Measurements from ENCODE around the gene TOMM5. TPM values are rescaled to one million over a fixed set of nuclear protein-coding genes. Genes with fewer than 3 reads are reported as not detected.

TOMM5 gene
- total and polyA plus RNA-seq, 2 of the 13 experiments (the other 11 are each of a cell fraction or from before 2014, with no cell fraction given), result 147 to 315 TPM

DNA sequence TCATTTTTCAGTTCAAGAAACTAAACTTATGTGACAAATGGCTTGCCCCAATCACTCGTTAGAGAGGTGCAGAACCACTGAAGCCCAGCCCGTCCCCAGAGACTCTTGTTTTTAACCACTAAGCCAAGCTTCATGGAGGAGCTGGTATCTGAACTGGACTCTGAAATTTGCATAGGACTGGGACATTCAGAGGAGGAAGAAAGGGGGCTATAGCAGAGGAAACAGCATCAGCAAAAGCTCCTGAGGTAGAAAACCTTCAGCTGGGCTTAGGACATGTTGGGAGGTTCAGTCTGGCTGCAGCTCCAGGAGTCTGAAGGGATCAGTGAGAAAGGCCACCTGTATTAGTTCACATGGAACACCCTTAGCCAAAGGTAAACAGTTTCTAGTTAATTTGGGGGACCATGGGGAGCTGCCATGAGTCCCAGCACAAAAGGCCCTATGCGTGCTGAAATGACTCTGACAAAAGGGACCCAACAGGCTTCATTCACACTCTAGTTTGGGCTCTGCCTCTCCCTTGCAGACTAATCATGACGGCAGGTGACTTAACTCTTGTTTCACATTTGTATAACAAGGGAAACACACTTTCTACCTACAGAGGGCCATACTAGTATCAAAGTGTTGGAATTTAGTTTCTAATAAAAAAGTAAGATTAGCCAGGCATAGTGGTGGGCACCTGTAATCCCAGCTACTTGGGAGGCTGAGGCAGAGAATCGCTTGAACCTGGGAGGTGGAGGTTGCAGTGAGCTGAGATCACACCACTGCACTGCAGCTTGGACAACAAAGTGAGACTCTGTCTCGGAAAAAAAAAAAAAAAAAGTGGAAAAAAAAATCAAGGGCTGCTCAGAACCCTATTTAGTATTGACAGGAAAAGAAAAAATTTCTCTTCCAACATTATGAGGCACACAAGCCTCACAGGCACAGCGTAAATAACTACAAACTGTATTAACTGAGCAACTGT lies 26.5 kb downstream of the TOMM5 start:
- no peaks in the 10 kb centered on the region for H3K27me3 ChIP-seq (ENCODE audit: control insufficient read depth in 1 of 2, insufficient read depth in 2 of 2, low read length in 2 of 2)
- no peaks in the 10 kb centered on the region for H3K4me1 ChIP-seq (ENCODE audit: insufficient read depth, low read length)
- no peaks in the 10 kb centered on the region for H3K79me2 ChIP-seq (ENCODE audit: insufficient read depth, low read length)
- intact Hi-C loops (cut with micrococcal nuclease; ENCODE audit: unreplicated experiment), result no loop called here
- no peak for TF ChIP-seq ZBTB8A (CRISPR knock-in tag; IDR thresholded peaks at IDR 0.05; ENCODE audit: borderline replicate concordance, low read depth)
- TF ChIP-seq ZFP82 (CRISPR knock-in tag; IDR thresholded peaks at IDR 0.05; ENCODE audit: borderline replicate concordance), result no peak
- TF ChIP-seq ELK4 (CRISPR knock-in tag; IDR thresholded peaks at IDR 0.05; ENCODE audit: borderline replicate concordance), result no peak
- no peak for TF ChIP-seq DBP (CRISPR knock-in tag; IDR thresholded peaks at IDR 0.05; ENCODE audit: not compliant biosample characterization)
- no peak for TF ChIP-seq GABPB1 (CRISPR knock-in tag; IDR thresholded peaks at IDR 0.05)
- no peak for TF ChIP-seq KAT7 (CRISPR knock-in tag; IDR thresholded peaks at IDR 0.05; ENCODE audit: borderline replicate concordance)
- TF ChIP-seq RCOR2 (CRISPR knock-in tag; IDR thresholded peaks at IDR 0.05), result no peak
- no peak for TF ChIP-seq ZSCAN5A (CRISPR knock-in tag; IDR thresholded peaks at IDR 0.05; ENCODE audit: borderline replicate concordance)
- TF ChIP-seq, protein P1, sequence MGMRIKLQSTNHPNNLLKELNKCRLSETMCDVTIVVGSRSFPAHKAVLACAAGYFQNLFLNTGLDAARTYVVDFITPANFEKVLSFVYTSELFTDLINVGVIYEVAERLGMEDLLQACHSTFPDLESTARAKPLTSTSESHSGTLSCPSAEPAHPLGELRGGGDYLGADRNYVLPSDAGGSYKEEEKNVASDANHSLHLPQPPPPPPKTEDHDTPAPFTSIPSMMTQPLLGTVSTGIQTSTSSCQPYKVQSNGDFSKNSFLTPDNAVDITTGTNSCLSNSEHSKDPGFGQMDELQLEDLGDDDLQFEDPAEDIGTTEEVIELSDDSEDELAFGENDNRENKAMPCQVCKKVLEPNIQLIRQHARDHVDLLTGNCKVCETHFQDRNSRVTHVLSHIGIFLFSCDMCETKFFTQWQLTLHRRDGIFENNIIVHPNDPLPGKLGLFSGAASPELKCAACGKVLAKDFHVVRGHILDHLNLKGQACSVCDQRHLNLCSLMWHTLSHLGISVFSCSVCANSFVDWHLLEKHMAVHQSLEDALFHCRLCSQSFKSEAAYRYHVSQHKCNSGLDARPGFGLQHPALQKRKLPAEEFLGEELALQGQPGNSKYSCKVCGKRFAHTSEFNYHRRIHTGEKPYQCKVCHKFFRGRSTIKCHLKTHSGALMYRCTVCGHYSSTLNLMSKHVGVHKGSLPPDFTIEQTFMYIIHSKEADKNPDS (CRISPR knock-in tag; IDR thresholded peaks at IDR 0.05), result no peak
- POLR2A ChIA-PET, result no interaction called here
- peaks cover 0 to 6% of the 10 kb centered on the region in 2 experiments; a peak in 1 of 5 replicates for H3K36me3 ChIP-seq (replicated peaks in 1 of 2; ENCODE audit: control insufficient read depth in 1 of 2, insufficient read depth in 2 of 2, low read length in 2 of 2)
- CTCF ChIA-PET (ENCODE audit: low intra/inter-chr PET ratio, low total read pairs), result no interaction called here
- no peak for FAIRE-seq
- no peak for ATAC-seq
- H4K20me1 ChIP-seq (ENCODE audit: insufficient read depth, low read length), result no peaks in the 10 kb centered on the region
- no peak overlapping the region for H3K9ac ChIP-seq (ENCODE audit: insufficient read depth, low read depth, low read length)
- no peak for DNase-seq (ENCODE audit: low spot score)
- no peak overlapping the region for H2AFZ ChIP-seq (ENCODE audit: low read length)
- no peak overlapping the region for H3K4me2 ChIP-seq (ENCODE audit: low read depth, low read length)
- in situ Hi-C loops (cut with HindIII; ENCODE audit: extremely low pct_ligation_motif_present, low pct_unique_long_range_greater_than_20kb), result no loop called here
- no peak overlapping the region for H3K4me3 ChIP-seq (replicated peaks in 1 of 3; ENCODE audit: insufficient read depth in 1 of 3, low read depth in 2 of 3, low read length in 3 of 3)
- H3K9me3 ChIP-seq (ENCODE audit: low read length), result peaks cover 11% of the 10 kb centered on the region
- BruUV-seq (replicated peaks), result no TSS peak
- no peak overlapping the region for H3K27ac ChIP-seq (ENCODE audit: extremely low read length, insufficient read depth, low read length)
- WGBS (ENCODE audit: low lambda C conversion rate), result 84% methylated on average over 6 of the region's 7 CpGs

Measured in HepG2 (cell line).